ENCODE data around the gene EAF2. TPM values are rescaled to one million over a fixed set of nuclear protein-coding genes. Genes with fewer than 3 reads are reported as not detected.
A peak's percentile ranks its signal among the peaks of the same experiment; 100 is the strongest.
"Not testable (repeated sequence)": the region's sequence is repeated elsewhere in the genome, so short reads cannot be mapped to it uniquely, and the experiment has no call there.

The EAF2 gene
- total and polyA plus RNA-seq, 2 donors (not counting 1 experiment from before 2014, with no cell fraction given): 31.1 to 161 TPM

- Mint-ChIP-seq H3K4me3 (no peak overlapping the region), H3K9me3 (ENCODE audit: insufficient read depth) (no peaks in the 10 kb centered on the region), H3K4me1 (peaks cover 32% of the 10 kb centered on the region), H3K27me3 (no peaks in the 10 kb centered on the region), H3K27ac (no peak overlapping the region)
- Histone ChIP-seq H3K9ac (ENCODE audit: low read length) (no peak overlapping the region), H3K9me3 (ENCODE audit: control extremely low read depth in 1 of 3, control insufficient read depth in 2 of 3, insufficient read depth in 1 of 3, low read length in 2 of 3) (peaks cover 0 to 2% (median 0%) of the 10 kb centered on the region in 3 donors), H4K20me1 (ENCODE audit: control insufficient read depth, insufficient read depth, low read length, poor library complexity, severe bottlenecking) (peaks cover 35% of the 10 kb centered on the region), H3K79me2 (ENCODE audit: control insufficient read depth, insufficient read depth, low read length) (peaks cover 86% of the 10 kb centered on the region), H3K4me3 (ENCODE audit: control extremely low read depth in 1 of 5, extremely low read depth in 1 of 5, insufficient read depth in 1 of 5, low read depth in 2 of 5, low read length in 4 of 5) (no peak overlapping the region), H3K27me3 (replicated peaks in 1 of 4; ENCODE audit: control extremely low read depth in 1 of 4, control insufficient read depth in 3 of 4, insufficient read depth in 4 of 4, low read length in 3 of 4) (no peaks in the 10 kb centered on the region), H3K36me3 (replicated peaks in 1 of 2; ENCODE audit: control extremely low read depth in 1 of 2, control insufficient read depth in 1 of 2, extremely low read depth in 1 of 2, insufficient read depth in 2 of 2, low read length in 1 of 2) (peaks cover 7 to 46% of the 10 kb centered on the region in 2 experiments), H2AFZ (ENCODE audit: insufficient read depth, low read depth, low read length, poor library complexity, severe bottlenecking) (no peak overlapping the region), H3K4me1 (ENCODE audit: control insufficient read depth in 2 of 2, insufficient read depth in 2 of 2, low read length in 2 of 2) (no peaks in the 10 kb centered on the region), H3K27ac (ENCODE audit: low read length in 2 of 2) (peak overlapping the region in 1 of 2 donors; percentile 33), H3K4me2 (replicated peaks; ENCODE audit: low read depth, low read length, poor library complexity, severe bottlenecking) (no peak overlapping the region)
- TF ChIP-seq EZH2 (IDR thresholded peaks at IDR 0.05; ENCODE audit: borderline replicate concordance, insufficient read depth, low read depth, low read length, poor library complexity, severe bottlenecking): no peak
- TF ChIP-seq, protein P1, sequence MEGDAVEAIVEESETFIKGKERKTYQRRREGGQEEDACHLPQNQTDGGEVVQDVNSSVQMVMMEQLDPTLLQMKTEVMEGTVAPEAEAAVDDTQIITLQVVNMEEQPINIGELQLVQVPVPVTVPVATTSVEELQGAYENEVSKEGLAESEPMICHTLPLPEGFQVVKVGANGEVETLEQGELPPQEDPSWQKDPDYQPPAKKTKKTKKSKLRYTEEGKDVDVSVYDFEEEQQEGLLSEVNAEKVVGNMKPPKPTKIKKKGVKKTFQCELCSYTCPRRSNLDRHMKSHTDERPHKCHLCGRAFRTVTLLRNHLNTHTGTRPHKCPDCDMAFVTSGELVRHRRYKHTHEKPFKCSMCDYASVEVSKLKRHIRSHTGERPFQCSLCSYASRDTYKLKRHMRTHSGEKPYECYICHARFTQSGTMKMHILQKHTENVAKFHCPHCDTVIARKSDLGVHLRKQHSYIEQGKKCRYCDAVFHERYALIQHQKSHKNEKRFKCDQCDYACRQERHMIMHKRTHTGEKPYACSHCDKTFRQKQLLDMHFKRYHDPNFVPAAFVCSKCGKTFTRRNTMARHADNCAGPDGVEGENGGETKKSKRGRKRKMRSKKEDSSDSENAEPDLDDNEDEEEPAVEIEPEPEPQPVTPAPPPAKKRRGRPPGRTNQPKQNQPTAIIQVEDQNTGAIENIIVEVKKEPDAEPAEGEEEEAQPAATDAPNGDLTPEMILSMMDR (IDR thresholded peaks at IDR 0.05): no peak
- DNase-seq (no peak), ATAC-seq (ENCODE audit: low read depth) (no peak)
- WGBS (ENCODE audit: insufficient coverage): no CpG with 5 or more reads among the region's 2 CpGs
- ChIA-PET POLR2A (no interaction called here), CTCF (interaction anchor here (0.8 to 1.1 kb wide), 3 partner anchors 9 to 406 kb away, joined by 3 read pairs; no protein-coding TSS in a partner anchor)
- intact Hi-C loops (cut with micrococcal nuclease): no loop called here
These were observed 17.2 kb downstream of the EAF2 start for GRCh38 chr3:121852256-121852655.

DNA sequence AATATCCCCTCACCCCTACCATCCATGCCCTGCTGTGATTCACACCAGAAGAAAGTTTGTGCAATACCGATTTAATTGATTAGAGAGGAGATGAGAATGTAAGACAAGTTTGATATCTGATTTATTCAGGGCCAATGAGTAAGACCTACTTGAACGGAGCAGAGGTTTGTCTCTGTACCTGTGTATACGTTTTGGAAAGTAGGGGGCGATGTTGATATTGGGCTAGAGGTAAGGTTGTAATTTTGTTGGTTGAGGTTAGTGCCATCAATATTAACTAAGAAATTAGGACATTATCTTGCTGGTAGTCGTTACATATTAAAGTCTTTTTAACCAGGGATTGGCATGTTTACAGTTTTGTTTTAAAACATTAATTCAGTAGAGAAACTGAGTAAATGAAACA, 20.5 kb downstream of the EAF2 start:
- DNase-seq: peak; percentile 19
- no peaks in the 10 kb centered on the region for H3K4me1 ChIP-seq (ENCODE audit: control insufficient read depth in 2 of 2, insufficient read depth in 2 of 2, low read length in 2 of 2)
- peaks cover 33% of the 10 kb centered on the region for H4K20me1 ChIP-seq (ENCODE audit: control insufficient read depth, insufficient read depth, low read length, poor library complexity, severe bottlenecking)
- H3K4me3 Mint-ChIP-seq: no peak overlapping the region
- peaks cover 0 to 3% (median 0%) of the 10 kb centered on the region in 3 donors for H3K9me3 ChIP-seq (ENCODE audit: control extremely low read depth in 1 of 3, control insufficient read depth in 2 of 3, insufficient read depth in 1 of 3, low read length in 2 of 3)
- H2AFZ ChIP-seq (ENCODE audit: insufficient read depth, low read depth, low read length, poor library complexity, severe bottlenecking): no peak overlapping the region
- H3K4me1 Mint-ChIP-seq: peaks cover 35% of the 10 kb centered on the region
- ChIA-PET POLR2A (no interaction called here), CTCF (no interaction called here)
- H3K27ac ChIP-seq (ENCODE audit: low read length in 2 of 2): no peak overlapping the region
- ATAC-seq (ENCODE audit: low read depth): no peak
- 86% methylated on average over 1 of the region's 5 CpGs for WGBS (ENCODE audit: insufficient coverage)
- no peak overlapping the region for H3K4me3 ChIP-seq (ENCODE audit: control extremely low read depth in 1 of 5, extremely low read depth in 1 of 5, insufficient read depth in 1 of 5, low read depth in 2 of 5, low read length in 4 of 5)
- intact Hi-C loops (cut with micrococcal nuclease): no loop called here
- peaks cover 3 to 56% of the 10 kb centered on the region in 2 experiments for H3K36me3 ChIP-seq (replicated peaks in 1 of 2; ENCODE audit: control extremely low read depth in 1 of 2, control insufficient read depth in 1 of 2, extremely low read depth in 1 of 2, insufficient read depth in 2 of 2, low read length in 1 of 2)
- TF ChIP-seq EZH2 (IDR thresholded peaks at IDR 0.05; ENCODE audit: borderline replicate concordance, insufficient read depth, low read depth, low read length, poor library complexity, severe bottlenecking): no peak
- TF ChIP-seq, protein P1 (IDR thresholded peaks at IDR 0.05): peak; percentile 33
- H3K9me3 Mint-ChIP-seq (ENCODE audit: insufficient read depth): no peaks in the 10 kb centered on the region
- H3K27me3 ChIP-seq (replicated peaks in 1 of 4; ENCODE audit: control extremely low read depth in 1 of 4, control insufficient read depth in 3 of 4, insufficient read depth in 4 of 4, low read length in 3 of 4): no peaks in the 10 kb centered on the region
- peaks cover 85% of the 10 kb centered on the region for H3K79me2 ChIP-seq (ENCODE audit: control insufficient read depth, insufficient read depth, low read length)
- H3K4me2 ChIP-seq (replicated peaks; ENCODE audit: low read depth, low read length, poor library complexity, severe bottlenecking): no peak overlapping the region
- H3K27ac Mint-ChIP-seq: peak overlapping the region; percentile 73
- H3K27me3 Mint-ChIP-seq: no peaks in the 10 kb centered on the region
- H3K9ac ChIP-seq (ENCODE audit: low read length): no peak overlapping the region

- H3K27me3 Mint-ChIP-seq; H3K9me3 Mint-ChIP-seq (ENCODE audit: insufficient read depth); DNase-seq; H3K9me3 ChIP-seq (ENCODE audit: control extremely low read depth in 1 of 3, control insufficient read depth in 2 of 3, insufficient read depth in 1 of 3, low read length in 2 of 3); intact Hi-C loops (cut with micrococcal nuclease); H3K27me3 ChIP-seq (replicated peaks in 1 of 4; ENCODE audit: control extremely low read depth in 1 of 4, control insufficient read depth in 3 of 4, insufficient read depth in 4 of 4, low read length in 3 of 4); H3K4me1 ChIP-seq (ENCODE audit: control insufficient read depth in 2 of 2, insufficient read depth in 2 of 2, low read length in 2 of 2); H3K27ac ChIP-seq (ENCODE audit: low read length in 2 of 2); H3K4me2 ChIP-seq (replicated peaks; ENCODE audit: low read depth, low read length, poor library complexity, severe bottlenecking); H2AFZ ChIP-seq (ENCODE audit: insufficient read depth, low read depth, low read length, poor library complexity, severe bottlenecking); POLR2A ChIA-PET; H3K9ac ChIP-seq (ENCODE audit: low read length); H3K4me3 Mint-ChIP-seq; H3K27ac Mint-ChIP-seq; ATAC-seq (ENCODE audit: low read depth); H3K4me3 ChIP-seq (ENCODE audit: control extremely low read depth in 1 of 5, extremely low read depth in 1 of 5, insufficient read depth in 1 of 5, low read depth in 2 of 5, low read length in 4 of 5): not testable (repeated sequence)
- H3K4me1 Mint-ChIP-seq: peaks cover 38% of the 10 kb centered on the region
- H3K79me2 ChIP-seq (ENCODE audit: control insufficient read depth, insufficient read depth, low read length): peaks cover 67% of the 10 kb centered on the region
- no CpG with 5 or more reads among the region's 5 CpGs for WGBS (ENCODE audit: insufficient coverage)
- CTCF ChIA-PET: interaction anchor here (0.7 kb wide), 1 partner anchor 314 kb away, joined by 3 read pairs; no protein-coding TSS in a partner anchor
- H3K36me3 ChIP-seq (replicated peaks in 1 of 2; ENCODE audit: control extremely low read depth in 1 of 2, control insufficient read depth in 1 of 2, extremely low read depth in 1 of 2, insufficient read depth in 2 of 2, low read length in 1 of 2): peaks cover 1 to 45% of the 10 kb centered on the region in 2 experiments
- peaks cover 18% of the 10 kb centered on the region for H4K20me1 ChIP-seq (ENCODE audit: control insufficient read depth, insufficient read depth, low read length, poor library complexity, severe bottlenecking)
These were observed 22.8 kb downstream of the EAF2 start for GRCh38 chr3:121857778-121858177.

Data from B cell (primary cell).